ENCODE measurements around the gene MAP10. TPM values are rescaled to one million over a fixed set of nuclear protein-coding genes. Genes with fewer than 3 reads are reported as not detected.

The MAP10 gene
- polyA plus RNA-seq, 1 donor (not counting 4 experiments of a cell fraction or from before 2014, with no cell fraction given): 0.71 TPM

GRCh38 chr1:232765542-232765941 lies 39.7 kb upstream of the MAP10 start:
- H2AFZ ChIP-seq (ENCODE audit: control insufficient read depth, low read length): no peak overlapping the region
- H3K9ac ChIP-seq (ENCODE audit: control insufficient read depth, extremely low read depth, insufficient read depth, low read length): no peak overlapping the region
- TF ChIP-seq EZH2 (IDR thresholded peaks at IDR 0.05; ENCODE audit: low read length): no peak
- TF ChIP-seq, protein P1, sequence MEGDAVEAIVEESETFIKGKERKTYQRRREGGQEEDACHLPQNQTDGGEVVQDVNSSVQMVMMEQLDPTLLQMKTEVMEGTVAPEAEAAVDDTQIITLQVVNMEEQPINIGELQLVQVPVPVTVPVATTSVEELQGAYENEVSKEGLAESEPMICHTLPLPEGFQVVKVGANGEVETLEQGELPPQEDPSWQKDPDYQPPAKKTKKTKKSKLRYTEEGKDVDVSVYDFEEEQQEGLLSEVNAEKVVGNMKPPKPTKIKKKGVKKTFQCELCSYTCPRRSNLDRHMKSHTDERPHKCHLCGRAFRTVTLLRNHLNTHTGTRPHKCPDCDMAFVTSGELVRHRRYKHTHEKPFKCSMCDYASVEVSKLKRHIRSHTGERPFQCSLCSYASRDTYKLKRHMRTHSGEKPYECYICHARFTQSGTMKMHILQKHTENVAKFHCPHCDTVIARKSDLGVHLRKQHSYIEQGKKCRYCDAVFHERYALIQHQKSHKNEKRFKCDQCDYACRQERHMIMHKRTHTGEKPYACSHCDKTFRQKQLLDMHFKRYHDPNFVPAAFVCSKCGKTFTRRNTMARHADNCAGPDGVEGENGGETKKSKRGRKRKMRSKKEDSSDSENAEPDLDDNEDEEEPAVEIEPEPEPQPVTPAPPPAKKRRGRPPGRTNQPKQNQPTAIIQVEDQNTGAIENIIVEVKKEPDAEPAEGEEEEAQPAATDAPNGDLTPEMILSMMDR (optimal IDR thresholded peaks at IDR 0.05 in 1 of 3, IDR thresholded peaks at IDR 0.05 in 1 of 3, conservative IDR thresholded peaks at IDR 0.05 in 1 of 3; ENCODE audit: extremely low read depth in 1 of 3, insufficient read depth in 2 of 3, low read length in 3 of 3): no peak
- no peaks in the 10 kb centered on the region for H4K20me1 ChIP-seq (ENCODE audit: control insufficient read depth, extremely low read depth, insufficient read depth, low read length)
- dilution Hi-C loops (cut with MboI; ENCODE audit: extremely low pct_ligation_motif_present, low sequenced_read_pairs): no loop called here
- FAIRE-seq (no peak), DNase-seq (ENCODE audit: low read depth, low spot score) (no peak)
- H3K36me3 ChIP-seq (ENCODE audit: control insufficient read depth in 2 of 2, extremely low read depth in 1 of 2, insufficient read depth in 2 of 2, low read length in 2 of 2): no peaks in the 10 kb centered on the region
- H3K9me3 ChIP-seq (ENCODE audit: control insufficient read depth, low read depth, low read length): no peaks in the 10 kb centered on the region
- H3K27me3 ChIP-seq (ENCODE audit: control insufficient read depth, extremely low read depth, insufficient read depth, low read length): no peaks in the 10 kb centered on the region
- H3K4me1 ChIP-seq (ENCODE audit: control insufficient read depth, extremely low read depth, insufficient read depth, low read length): peaks cover 10% of the 10 kb centered on the region
- no peaks in the 10 kb centered on the region for H3K9me1 ChIP-seq (ENCODE audit: control insufficient read depth, extremely low read depth, insufficient read depth, low read length)
- H3K4me3 ChIP-seq (ENCODE audit: control insufficient read depth in 2 of 3, extremely low read depth in 1 of 3, insufficient read depth in 2 of 3, low read depth in 1 of 3, low read length in 3 of 3): no peak overlapping the region
- no peak overlapping the region for H3K4me2 ChIP-seq (ENCODE audit: control insufficient read depth, extremely low read depth, insufficient read depth, low read depth, low read length)
- H3K79me2 ChIP-seq (ENCODE audit: control insufficient read depth, insufficient read depth, low read length): no peaks in the 10 kb centered on the region
- H3K27ac ChIP-seq (ENCODE audit: control insufficient read depth, insufficient read depth, low read length): no peak overlapping the region

- Histone ChIP-seq H3K4me3 (ENCODE audit: control insufficient read depth in 2 of 3, extremely low read depth in 1 of 3, insufficient read depth in 2 of 3, low read depth in 1 of 3, low read length in 3 of 3) (no peak overlapping the region), H3K9me3 (ENCODE audit: control insufficient read depth, low read depth, low read length) (no peaks in the 10 kb centered on the region), H3K79me2 (ENCODE audit: control insufficient read depth, insufficient read depth, low read length) (no peaks in the 10 kb centered on the region), H2AFZ (ENCODE audit: control insufficient read depth, low read length) (no peak overlapping the region), H3K9ac (ENCODE audit: control insufficient read depth, extremely low read depth, insufficient read depth, low read length) (no peak overlapping the region), H3K4me1 (ENCODE audit: control insufficient read depth, extremely low read depth, insufficient read depth, low read length) (peaks cover 10% of the 10 kb centered on the region), H3K27ac (ENCODE audit: control insufficient read depth, insufficient read depth, low read length) (no peak overlapping the region), H4K20me1 (ENCODE audit: control insufficient read depth, extremely low read depth, insufficient read depth, low read length) (no peaks in the 10 kb centered on the region), H3K4me2 (ENCODE audit: control insufficient read depth, extremely low read depth, insufficient read depth, low read depth, low read length) (no peak overlapping the region), H3K9me1 (ENCODE audit: control insufficient read depth, extremely low read depth, insufficient read depth, low read length) (no peaks in the 10 kb centered on the region), H3K27me3 (ENCODE audit: control insufficient read depth, extremely low read depth, insufficient read depth, low read length) (no peaks in the 10 kb centered on the region), H3K36me3 (ENCODE audit: control insufficient read depth in 2 of 2, extremely low read depth in 1 of 2, insufficient read depth in 2 of 2, low read length in 2 of 2) (no peaks in the 10 kb centered on the region)
- dilution Hi-C loops (cut with MboI; ENCODE audit: extremely low pct_ligation_motif_present, low sequenced_read_pairs): no loop called here
- TF ChIP-seq, protein P1 (optimal IDR thresholded peaks at IDR 0.05 in 1 of 3, IDR thresholded peaks at IDR 0.05 in 1 of 3, conservative IDR thresholded peaks at IDR 0.05 in 1 of 3; ENCODE audit: extremely low read depth in 1 of 3, insufficient read depth in 2 of 3, low read length in 3 of 3): no peak
- no peak for TF ChIP-seq EZH2 (IDR thresholded peaks at IDR 0.05; ENCODE audit: low read length)
- no peak for FAIRE-seq
- DNase-seq (ENCODE audit: low read depth, low spot score): no peak
Measured at GRCh38 chr1:232766241-232766890, 38.9 kb upstream of the MAP10 start.

Measured in keratinocyte (primary cell).